K562 (cell line): ENCODE data around the gene ANO3. TPM values are rescaled to one million over a fixed set of nuclear protein-coding genes. Genes with fewer than 3 reads are reported as not detected.

Source experiments
- ATAC-seq: fragments of 200-7000 bp; cut with Tn5 transposase; 3 replicates; pipeline ENCODE4 v1.9.1; 2020; ENCODE audit warnings: moderate library complexity
- BruUV-seq: library from RNA; stranded (reverse); fragments of 400-500 nt; replicated peaks from 2 replicates; lab custom pipeline; 2021; lab: Mats Ljungman, UMichigan
- CTCF ChIA-PET: fragments of 300-600 bp; formaldehyde crosslinking; extraction: SDS; loops from one replicate; lab custom pipeline; 2021; ENCODE audit warnings: low intra/inter-chr PET ratio; lab: Yijun Ruan, JAX
- POLR2A ChIA-PET: fragments of 300-600, 350-650 bp; sonication (Branson Sonifier 250); formaldehyde crosslinking; extraction: SDS; loops from one replicate; lab custom pipeline; 2021; ENCODE audit warnings: antibody characterized with exemption, inconsistent platforms; lab: Yijun Ruan, JAX
- DNase-seq, 4 experiments: peaks; one replicate each; pipeline versions ENCODE4 v3.0.0 to v3.0.0-alpha.2; 2011 to 2018; ENCODE audit warnings: low spot score in 3 of 4, mixed read lengths in 3 of 4; ENCODE audit errors: extremely low read depth in 1 of 4
- FAIRE-seq: peaks from 2 replicates; lab custom pipeline; 2011; peaks lifted over from hg19 to GRCh38; lab: Jason Lieb, UNC
- H2AFZ ChIP-seq: 2 replicates; pipeline ENCODE4 v1.6.0; 2011; ENCODE audit warnings: low read depth, low read length, control low read depth, inconsistent platforms
- H3K27ac ChIP-seq: fragments of 200-600 bp; 3 replicates; pipeline ENCODE4 v1.8.0; 2011; ENCODE audit warnings: low read depth, mild to moderate bottlenecking, control low read depth, inconsistent platforms, low read length, moderate library complexity, mixed read lengths; ENCODE audit errors: extremely low read depth
- H3K27me3 ChIP-seq, 2 experiments: fragments of 300-600 bp in 1 of 2; 2 replicates in 1 of 2; 3 replicates in 1 of 2; pipeline versions ENCODE4 v1.6.0 to v1.8.0; 2011; ENCODE audit warnings: inconsistent platforms in 2 of 2, low read length in 2 of 2, mild to moderate bottlenecking in 1 of 2, mixed read lengths in 1 of 2, moderate library complexity in 1 of 2; ENCODE audit not compliant: control insufficient read depth in 2 of 2, insufficient read depth in 2 of 2
- H3K36me3 ChIP-seq: fragments of 300-600 bp; 3 replicates; pipeline ENCODE4 v1.8.0; 2011; ENCODE audit warnings: mild to moderate bottlenecking, low read length, inconsistent platforms; ENCODE audit not compliant: control insufficient read depth, insufficient read depth
- H3K4me1 ChIP-seq, 2 experiments: fragments of 200-600 bp in 1 of 2; replicated peaks in 1 of 2; 2 replicates in 1 of 2; 3 replicates in 1 of 2; pipeline versions ENCODE4 v1.5.1 to v1.8.0; 2011; ENCODE audit warnings: inconsistent platforms in 2 of 2, low read length in 2 of 2, mild to moderate bottlenecking in 1 of 2, mixed read lengths in 1 of 2, moderate library complexity in 1 of 2; ENCODE audit not compliant: control insufficient read depth in 2 of 2, insufficient read depth in 2 of 2
- H3K4me2 ChIP-seq: 2 replicates; pipeline ENCODE4 v1.6.1; 2011; ENCODE audit warnings: low read length, control low read depth, inconsistent platforms, mixed read lengths; ENCODE audit not compliant: insufficient read depth
- H3K4me3 ChIP-seq: fragments of 200-600 bp; sonication (generic), shearing (Covaris generic); 2 replicates; pipeline ENCODE4 v1.5.1; 2016; ENCODE audit warnings: control low read depth, inconsistent platforms
- H3K79me2 ChIP-seq: fragments of 200-600 bp; 3 replicates; pipeline ENCODE4 v1.8.0; 2011; ENCODE audit warnings: low read length, inconsistent platforms; ENCODE audit not compliant: control insufficient read depth, insufficient read depth
- H3K9ac ChIP-seq, 2 experiments: 2 replicates each; pipeline versions ENCODE4 v1.6.0 to v1.6.1; 2011; ENCODE audit warnings: low read depth in 2 of 2, low read length in 2 of 2, control low read depth in 1 of 2, inconsistent platforms in 1 of 2, mild to moderate bottlenecking in 1 of 2, mixed read lengths in 1 of 2; ENCODE audit not compliant: insufficient read depth in 1 of 2
- H3K9me1 ChIP-seq: one replicate; pipeline ENCODE4 v1.6.0; 2011; ENCODE audit warnings: inconsistent platforms, mild to moderate bottlenecking, low read length, moderate library complexity; ENCODE audit not compliant: control insufficient read depth, insufficient read depth
- H3K9me3 ChIP-seq: replicated peaks from 2 replicates; pipeline ENCODE4 v1.5.1; 2011; ENCODE audit warnings: low read depth, low read length, inconsistent platforms; ENCODE audit not compliant: control insufficient read depth, insufficient read depth
- H4K20me1 ChIP-seq: replicated peaks from 2 replicates; pipeline ENCODE4 v1.6.1; 2011; ENCODE audit warnings: low read length, inconsistent platforms, mixed read lengths; ENCODE audit not compliant: control insufficient read depth, insufficient read depth
- C11orf30 ChIP-seq: fragments of 450-650 bp; IDR thresholded peaks from 2 replicates; pipeline ENCODE4 v1.6.1; 2016; ENCODE audit warnings: low read depth, mild to moderate bottlenecking
- GABPA ChIP-seq: fragments of 200-800 bp; sonication (Bioruptor generic); conservative IDR thresholded peaks from 2 replicates; pipeline ENCODE4 v1.6.1; 2016; ENCODE audit warnings: low read depth, missing genetic modification characterization, missing compliant biosample characterization
- HNRNPUL1 ChIP-seq: fragments of 200-400 bp; formaldehyde crosslinking; IDR thresholded peaks from 2 replicates; pipeline ENCODE4 v1.6.1; 2017; ENCODE audit warnings: low read length
- MAFG ChIP-seq: fragments of 450-650 bp; conservative IDR thresholded peaks from 2 replicates; pipeline ENCODE4 v1.6.1; 2016; ENCODE audit warnings: missing genetic modification characterization, missing compliant biosample characterization
- MTF1 ChIP-seq: fragments of 250-450 bp; sonication (Bioruptor Pico); IDR thresholded peaks from 2 replicates; pipeline ENCODE4 v1.9.0; 2021; ENCODE audit warnings: moderate library complexity, mild to moderate bottlenecking, inconsistent platforms, borderline replicate concordance
- SOX6 ChIP-seq: fragments of 450-650 bp; IDR thresholded peaks from 2 replicates; pipeline ENCODE4 v1.6.1; 2014; ENCODE audit warnings: mild to moderate bottlenecking
- SPI1 ChIP-seq: IDR thresholded peaks from 2 replicates; pipeline ENCODE4 v1.6.1; 2011; ENCODE audit warnings: low read depth, low read length, control low read depth, borderline replicate concordance
- TCFL5 ChIP-seq: fragments of 250-450 bp; sonication (Bioruptor Pico); conservative IDR thresholded peaks from 2 replicates; pipeline ENCODE4 v1.6.1; 2021; ENCODE audit warnings: mild to moderate bottlenecking, moderate library complexity, matching md5 sums
- TSHZ1 ChIP-seq: fragments of 250-450 bp; sonication (Bioruptor Pico); IDR thresholded peaks from 2 replicates; pipeline ENCODE4 v1.4.0; 2020; ENCODE audit warnings: mild to moderate bottlenecking, moderate library complexity
- XRCC5 ChIP-seq: fragments of 200-400 bp; formaldehyde crosslinking; IDR thresholded peaks from 2 replicates; pipeline ENCODE4 v1.6.1; 2017; ENCODE audit warnings: low read depth, mild to moderate bottlenecking, low read length
- ZNF239 ChIP-seq: fragments of 250-450 bp; sonication (Bioruptor Pico); IDR thresholded peaks from 2 replicates; pipeline ENCODE4 v1.4.0; 2020; ENCODE audit warnings: mild to moderate bottlenecking
- ZNF316 ChIP-seq: fragments of 450-650 bp; IDR thresholded peaks from 2 replicates; pipeline ENCODE4 v1.6.1; 2016
- ZZZ3 ChIP-seq: fragments of 450-650 bp; IDR thresholded peaks from 2 replicates; pipeline ENCODE4 v1.6.1; 2016; ENCODE audit warnings: antibody characterized with exemption, mild to moderate bottlenecking, moderate library complexity
- WGBS: fragments of 100-300 bp; shearing (Covaris generic); methylation state at CpG from one replicate; pipeline ENCODE4 v1.1.6; 2016; ENCODE audit warnings: low coverage, mixed read lengths; ENCODE audit not compliant: insufficient coverage; ENCODE audit errors: missing lambda C conversion rate; 5-methylcytosine and 5-hydroxymethylcytosine counted together
- in situ Hi-C: fragments of 300-500 bp; cut with MboI; formaldehyde crosslinking; loops from 4 replicates; pipeline ENCODE4 v1.15.0; 2018; ENCODE audit warnings: inconsistent platforms, mixed read lengths
- intact Hi-C: fragments of 100-400 bp; cut with micrococcal nuclease; formaldehyde crosslinking; loops from 2 replicates; pipeline ENCODE4 v1.14.2; 2022
- polyA plus RNA-seq, 8 experiments: library from polyadenylated mRNA; depleted of rRNA in 4 of 8; stranded (reverse) in 5 of 8; unstranded in 3 of 8; fragments of >200 nt; fragmentation: Nextera tagmentation in 2 of 8; fragmentation: Illumina TruSeq in 1 of 8; extraction: Ambion mirVana in 2 of 8; extraction: Trizol in 1 of 8; gene quantifications; 2 replicates each; pipeline versions ENCODE4 v1.2.1 to v1.2.3, GENCODE V29; 2011 to 2014; ENCODE audit warnings: inconsistent platforms in 1 of 8, missing spikeins in 1 of 8
- total RNA-seq, 7 experiments: library from RNA; depleted of rRNA in 6 of 7; stranded (reverse); fragments of >200 nt in 6 of 7; fragmentation: Illumina TruSeq in 2 of 7; extraction: Trizol in 2 of 7; gene quantifications; 2 replicates each; pipeline versions ENCODE4 v1.2.1 to v1.2.3, GENCODE V29; 2011 to 2021; ENCODE audit warnings: low replicate concordance in 1 of 7
- TF ChIP-seq, protein P1 (sequence below): sonication (generic); formaldehyde crosslinking; IDR thresholded peaks from 2 replicates; pipeline ENCODE4 v1.8.0; 2022; ENCODE audit warnings: mild to moderate bottlenecking, missing genetic modification reagents
- TF ChIP-seq, protein P2 (sequence below), 2 experiments: IDR thresholded peaks in 1 of 2; conservative IDR thresholded peaks in 1 of 2; 2 replicates each; pipeline ENCODE4 v1.6.1; 2016; ENCODE audit warnings: low read depth in 2 of 2, mild to moderate bottlenecking in 1 of 2, missing compliant biosample characterization in 1 of 2, missing genetic modification characterization in 1 of 2, moderate library complexity in 1 of 2

The ANO3 gene
- total and polyA plus RNA-seq, 9 of the 15 experiments (the other 6 are each of a cell fraction or from before 2014, with no cell fraction given) = 0.01 to 0.13 (median 0.04) TPM; not detected in 1

DNA sequence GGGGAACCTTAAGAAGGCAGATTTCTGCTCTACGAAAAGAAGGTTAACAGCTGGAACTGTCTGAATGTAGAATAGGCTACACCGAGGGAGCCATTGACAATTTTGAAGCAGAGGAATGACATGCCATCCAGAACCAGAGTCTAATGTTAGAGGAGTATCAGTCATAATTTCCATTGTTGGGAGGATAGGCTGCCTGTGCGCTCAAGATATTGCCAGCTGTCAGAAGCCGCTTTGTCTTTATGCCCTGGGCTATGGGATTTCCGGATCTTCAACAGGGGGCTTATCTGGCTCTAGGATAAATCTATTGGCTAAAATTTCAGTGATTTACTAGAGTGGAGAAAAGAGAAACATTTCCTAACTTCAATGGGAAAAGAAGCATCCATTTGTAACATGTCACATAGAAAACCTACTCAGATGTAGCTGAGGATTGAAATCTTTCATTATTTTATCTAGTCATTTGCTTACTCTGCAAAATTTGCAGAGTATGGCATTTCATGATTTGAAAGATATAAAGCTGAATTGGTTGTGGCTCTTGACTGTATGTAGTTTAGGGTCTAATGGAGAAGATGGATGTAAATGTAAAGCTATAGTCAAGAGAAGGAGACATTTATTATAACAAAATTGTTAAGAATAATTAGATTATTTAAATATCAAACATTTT lies 78.9 kb downstream of the ANO3 start:
- 2% methylated on average over 5 of the region's 5 CpGs for WGBS
- in situ Hi-C loops = no loop called here
- BruUV-seq = no TSS peak
- TF ChIP-seq, protein P1, sequence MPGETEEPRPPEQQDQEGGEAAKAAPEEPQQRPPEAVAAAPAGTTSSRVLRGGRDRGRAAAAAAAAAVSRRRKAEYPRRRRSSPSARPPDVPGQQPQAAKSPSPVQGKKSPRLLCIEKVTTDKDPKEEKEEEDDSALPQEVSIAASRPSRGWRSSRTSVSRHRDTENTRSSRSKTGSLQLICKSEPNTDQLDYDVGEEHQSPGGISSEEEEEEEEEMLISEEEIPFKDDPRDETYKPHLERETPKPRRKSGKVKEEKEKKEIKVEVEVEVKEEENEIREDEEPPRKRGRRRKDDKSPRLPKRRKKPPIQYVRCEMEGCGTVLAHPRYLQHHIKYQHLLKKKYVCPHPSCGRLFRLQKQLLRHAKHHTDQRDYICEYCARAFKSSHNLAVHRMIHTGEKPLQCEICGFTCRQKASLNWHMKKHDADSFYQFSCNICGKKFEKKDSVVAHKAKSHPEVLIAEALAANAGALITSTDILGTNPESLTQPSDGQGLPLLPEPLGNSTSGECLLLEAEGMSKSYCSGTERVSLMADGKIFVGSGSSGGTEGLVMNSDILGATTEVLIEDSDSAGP = no peak
- TF ChIP-seq TCFL5 (CRISPR knock-in tag) = no peak
- 0 out of 2 replicates have a peak, but pooled peaks have one; percentile 50 for TF ChIP-seq ZNF316
- TF ChIP-seq ZNF239 = no peak
- TF ChIP-seq ZZZ3 = no peak
- no peak for TF ChIP-seq SPI1
- TF ChIP-seq MAFG (tag) = peak; percentile 21; the same call in 1 of the 2 replicates
- TF ChIP-seq GABPA (tag) = no peak
- TF ChIP-seq TSHZ1 (CRISPR knock-in tag) = no peak
- peak; percentile 12; the same call in 1 of the 2 replicates for TF ChIP-seq C11orf30
- TF ChIP-seq, protein P2, sequence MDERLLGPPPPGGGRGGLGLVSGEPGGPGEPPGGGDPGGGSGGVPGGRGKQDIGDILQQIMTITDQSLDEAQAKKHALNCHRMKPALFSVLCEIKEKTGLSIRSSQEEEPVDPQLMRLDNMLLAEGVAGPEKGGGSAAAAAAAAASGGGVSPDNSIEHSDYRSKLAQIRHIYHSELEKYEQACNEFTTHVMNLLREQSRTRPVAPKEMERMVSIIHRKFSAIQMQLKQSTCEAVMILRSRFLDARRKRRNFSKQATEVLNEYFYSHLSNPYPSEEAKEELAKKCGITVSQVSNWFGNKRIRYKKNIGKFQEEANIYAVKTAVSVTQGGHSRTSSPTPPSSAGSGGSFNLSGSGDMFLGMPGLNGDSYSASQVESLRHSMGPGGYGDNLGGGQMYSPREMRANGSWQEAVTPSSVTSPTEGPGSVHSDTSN (CRISPR knock-in tag; IDR thresholded peaks at IDR 0.05; ENCODE audit: low read depth) = no peak
- TF ChIP-seq, protein P2 (tag; conservative IDR thresholded peaks at IDR 0.05; ENCODE audit: low read depth) = no peak
- TF ChIP-seq SOX6 = no peak
- TF ChIP-seq XRCC5 = no peak
- no peak for TF ChIP-seq MTF1
- no peak for TF ChIP-seq HNRNPUL1

More for the DNA sequence above, 78.9 kb downstream of the ANO3 start:
- Histone ChIP-seq H3K27me3 (no peaks in the 10 kb centered on the region), H3K4me2 (no peak overlapping the region), H3K9me3 (no peaks in the 10 kb centered on the region), H4K20me1 (no peaks in the 10 kb centered on the region), H3K9ac (no peak overlapping the region), H3K9me1 (no peaks in the 10 kb centered on the region), H3K4me3 (no peak overlapping the region), H3K27ac (no peak overlapping the region), H2AFZ (no peak overlapping the region), H3K36me3 (no peaks in the 10 kb centered on the region), H3K79me2 (no peaks in the 10 kb centered on the region), H3K4me1 (no peaks in the 10 kb centered on the region)
- ATAC-seq (no peak), DNase-seq (no peak), FAIRE-seq (no peak)
- POLR2A ChIA-PET = no interaction called here
- CTCF ChIA-PET = no interaction called here
- intact Hi-C loops = no loop called here
